ENCODE results near the gene GREM2. TPM values are rescaled to one million over a fixed set of nuclear protein-coding genes. Genes with fewer than 3 reads are reported as not detected.

GREM2 gene
- total RNA-seq, 4 donors from 2014 or later: 0.26 to 7.0 (median 1.4) TPM

DNA sequence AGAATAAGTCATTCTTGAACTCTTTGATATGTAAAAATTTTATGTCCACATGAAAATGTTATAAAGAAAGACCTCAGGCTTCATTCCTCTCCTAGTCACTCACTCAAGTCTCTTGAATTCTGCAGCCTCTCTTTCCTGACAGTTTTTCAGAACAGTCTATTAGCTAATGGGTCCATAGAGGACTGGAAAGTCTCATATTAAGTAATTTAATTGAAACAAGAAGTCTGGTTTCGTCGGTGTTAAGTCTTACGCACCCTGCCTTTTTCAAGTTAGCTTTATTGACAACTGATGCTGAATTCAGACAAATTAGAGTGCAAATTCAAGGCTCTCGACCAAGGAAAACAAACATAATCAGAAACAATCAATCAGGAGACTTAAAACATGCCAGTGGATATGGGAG lies 105.8 kb downstream of the GREM2 start:
- Histone ChIP-seq H3K4me1 (no peaks in the 10 kb centered on the region), H3K27me3 (no peaks in the 10 kb centered on the region), H3K9me3 (no peaks in the 10 kb centered on the region), H3K36me3 (no peaks in the 10 kb centered on the region), H3K4me3 (no peak overlapping the region), H3K27ac (no peak overlapping the region)
- intact Hi-C loops (cut with DNase I; ENCODE audit: low total_unique reads): no loop called here
- TF ChIP-seq, protein P1, sequence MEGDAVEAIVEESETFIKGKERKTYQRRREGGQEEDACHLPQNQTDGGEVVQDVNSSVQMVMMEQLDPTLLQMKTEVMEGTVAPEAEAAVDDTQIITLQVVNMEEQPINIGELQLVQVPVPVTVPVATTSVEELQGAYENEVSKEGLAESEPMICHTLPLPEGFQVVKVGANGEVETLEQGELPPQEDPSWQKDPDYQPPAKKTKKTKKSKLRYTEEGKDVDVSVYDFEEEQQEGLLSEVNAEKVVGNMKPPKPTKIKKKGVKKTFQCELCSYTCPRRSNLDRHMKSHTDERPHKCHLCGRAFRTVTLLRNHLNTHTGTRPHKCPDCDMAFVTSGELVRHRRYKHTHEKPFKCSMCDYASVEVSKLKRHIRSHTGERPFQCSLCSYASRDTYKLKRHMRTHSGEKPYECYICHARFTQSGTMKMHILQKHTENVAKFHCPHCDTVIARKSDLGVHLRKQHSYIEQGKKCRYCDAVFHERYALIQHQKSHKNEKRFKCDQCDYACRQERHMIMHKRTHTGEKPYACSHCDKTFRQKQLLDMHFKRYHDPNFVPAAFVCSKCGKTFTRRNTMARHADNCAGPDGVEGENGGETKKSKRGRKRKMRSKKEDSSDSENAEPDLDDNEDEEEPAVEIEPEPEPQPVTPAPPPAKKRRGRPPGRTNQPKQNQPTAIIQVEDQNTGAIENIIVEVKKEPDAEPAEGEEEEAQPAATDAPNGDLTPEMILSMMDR (IDR thresholded peaks at IDR 0.05): no peak
- no peak for TF ChIP-seq POLR2A (IDR thresholded peaks at IDR 0.05)
- DNase-seq: no peak

DNA sequence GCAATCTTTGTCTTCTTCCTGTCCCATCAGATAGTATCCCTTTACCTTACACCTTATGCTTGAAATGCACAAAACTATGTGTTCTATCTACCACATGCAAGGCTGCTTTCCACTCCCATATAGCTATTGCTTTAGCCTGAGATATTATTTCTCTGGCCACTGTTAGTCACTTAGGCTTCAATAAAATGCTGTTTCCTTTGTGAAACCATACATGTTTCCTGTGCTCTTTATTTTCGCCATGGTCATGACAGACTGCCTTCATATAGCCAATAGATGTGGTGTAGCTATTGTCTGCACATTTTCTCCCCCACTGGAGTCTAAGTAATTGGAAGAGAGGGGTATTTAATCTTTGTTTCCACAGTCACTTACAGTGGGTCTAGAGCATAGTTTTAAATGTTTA lies 108.4 kb downstream of the GREM2 start:
- Histone ChIP-seq H3K9me3 (no peaks in the 10 kb centered on the region), H3K4me1 (no peaks in the 10 kb centered on the region), H3K4me3 (no peak overlapping the region), H3K27me3 (no peaks in the 10 kb centered on the region), H3K27ac (no peak overlapping the region), H3K36me3 (no peaks in the 10 kb centered on the region)
- intact Hi-C loops (cut with DNase I; ENCODE audit: low total_unique reads): no loop called here
- DNase-seq: no peak
- TF ChIP-seq, protein P1 (IDR thresholded peaks at IDR 0.05): no peak
- TF ChIP-seq POLR2A (IDR thresholded peaks at IDR 0.05): no peak

DNA sequence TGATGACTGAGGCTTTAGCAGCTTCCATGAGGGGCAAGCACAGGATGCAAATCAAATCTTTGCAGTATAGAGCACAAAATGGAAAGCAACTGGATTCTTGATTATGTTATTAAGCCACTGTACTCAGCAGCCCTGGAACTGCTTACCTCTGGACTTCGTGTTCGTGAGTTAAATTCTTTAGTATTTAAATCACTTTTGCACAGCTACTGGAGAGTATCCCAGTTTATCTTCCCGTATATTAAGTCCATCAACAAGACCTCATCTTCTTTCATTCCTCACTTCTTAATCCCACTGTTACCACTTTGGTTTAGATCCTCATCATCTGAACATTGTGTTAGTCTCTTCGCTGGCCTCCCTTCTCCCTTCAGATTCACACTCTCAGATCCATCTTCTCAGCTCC lies 108.9 kb downstream of the GREM2 start:
- no peak for DNase-seq
- no peak overlapping the region for H3K4me3 ChIP-seq
- no peak overlapping the region for H3K27ac ChIP-seq
- TF ChIP-seq POLR2A (IDR thresholded peaks at IDR 0.05): no peak
- TF ChIP-seq, protein P1 (IDR thresholded peaks at IDR 0.05): no peak
- no peaks in the 10 kb centered on the region for H3K9me3 ChIP-seq
- no peaks in the 10 kb centered on the region for H3K4me1 ChIP-seq
- intact Hi-C loops (cut with DNase I; ENCODE audit: low total_unique reads): no loop called here
- no peaks in the 10 kb centered on the region for H3K36me3 ChIP-seq
- no peaks in the 10 kb centered on the region for H3K27me3 ChIP-seq

DNA sequence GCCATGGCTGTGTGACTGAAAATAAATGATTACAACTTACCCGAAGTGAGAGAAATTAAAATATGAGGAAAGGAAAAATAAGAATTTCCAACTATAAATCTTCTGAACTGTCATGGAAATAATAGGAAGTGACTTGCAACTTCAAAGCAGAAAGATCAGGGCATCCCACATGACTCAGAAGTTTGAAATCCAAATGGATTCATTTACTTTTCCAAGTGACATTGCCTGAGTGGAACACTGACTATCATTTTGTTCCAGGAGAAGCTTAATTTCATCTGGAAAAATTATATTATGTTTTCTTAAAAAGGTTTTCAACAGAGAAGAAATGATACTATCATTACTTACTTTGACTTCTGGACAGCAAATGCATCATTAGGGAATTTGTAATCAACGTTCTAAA lies 110.8 kb downstream of the GREM2 start:
- intact Hi-C loops (cut with DNase I; ENCODE audit: low total_unique reads): no loop called here
- no peak for TF ChIP-seq POLR2A (IDR thresholded peaks at IDR 0.05)
- TF ChIP-seq, protein P1 (IDR thresholded peaks at IDR 0.05): no peak

DNA sequence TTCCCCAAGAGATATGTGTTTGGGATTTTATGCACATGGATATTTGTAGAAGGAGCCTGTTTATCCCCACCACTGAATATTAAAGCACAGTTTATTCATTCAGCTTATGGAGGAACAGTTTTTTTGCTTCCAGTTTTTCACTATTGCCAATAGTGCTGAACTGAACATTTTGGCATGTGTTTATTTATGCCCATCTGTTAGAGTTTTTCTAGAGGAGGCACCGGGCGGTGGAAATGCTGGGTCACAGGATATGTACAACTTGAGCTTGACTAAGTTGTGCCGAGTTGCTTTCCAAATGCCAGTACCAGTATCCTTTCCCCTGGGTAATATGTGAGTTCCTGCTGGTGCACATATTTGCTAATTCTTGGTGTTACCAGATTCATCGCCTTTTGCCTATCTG lies 111.3 kb downstream of the GREM2 start:
- Histone ChIP-seq H3K4me3 (no peak overlapping the region), H3K27ac (no peak overlapping the region), H3K9me3 (no peaks in the 10 kb centered on the region), H3K4me1 (no peaks in the 10 kb centered on the region), H3K27me3 (no peaks in the 10 kb centered on the region), H3K36me3 (no peaks in the 10 kb centered on the region)
- intact Hi-C loops (cut with DNase I; ENCODE audit: low total_unique reads): no loop called here
- TF ChIP-seq, protein P1 (IDR thresholded peaks at IDR 0.05): no peak
- TF ChIP-seq POLR2A (IDR thresholded peaks at IDR 0.05): no peak
- no peak for DNase-seq

More for the DNA sequence above, 110.8 kb downstream of the GREM2 start:
- DNase-seq: no peak
- Histone ChIP-seq H3K4me1 (no peaks in the 10 kb centered on the region), H3K9me3 (no peaks in the 10 kb centered on the region), H3K4me3 (no peak overlapping the region), H3K27me3 (no peaks in the 10 kb centered on the region), H3K27ac (no peak overlapping the region), H3K36me3 (no peaks in the 10 kb centered on the region)

Measured in uterus (tissue), 4 donors.